ENCODE results near the gene SLC41A3.

DNA sequence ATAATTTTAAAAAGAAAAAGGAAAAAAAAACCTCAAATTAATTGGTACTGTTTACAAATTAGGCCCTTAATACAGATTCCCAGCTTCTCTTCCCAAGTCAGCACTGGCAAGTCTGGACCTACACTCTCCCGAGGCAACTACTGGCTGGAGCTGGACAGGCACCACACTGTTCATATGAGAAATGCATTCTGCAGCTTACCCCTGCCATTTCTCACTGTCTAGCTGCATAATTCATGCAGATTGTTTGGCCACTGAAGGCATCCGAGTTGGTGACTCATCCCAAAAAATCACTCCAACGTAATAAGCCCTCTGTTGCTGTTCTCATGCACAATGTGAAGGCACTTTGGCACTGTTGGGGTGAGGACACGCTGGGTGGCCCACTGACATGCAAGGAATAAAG, 69.7 kb downstream of the SLC41A3 start:
- TF ChIP-seq ZNF768 (tag by site-specific recombination; IDR thresholded peaks at IDR 0.05): no peak
- TF ChIP-seq ZNF501 (tag by site-specific recombination; IDR thresholded peaks at IDR 0.05): no peak
- TF ChIP-seq, protein P1, sequence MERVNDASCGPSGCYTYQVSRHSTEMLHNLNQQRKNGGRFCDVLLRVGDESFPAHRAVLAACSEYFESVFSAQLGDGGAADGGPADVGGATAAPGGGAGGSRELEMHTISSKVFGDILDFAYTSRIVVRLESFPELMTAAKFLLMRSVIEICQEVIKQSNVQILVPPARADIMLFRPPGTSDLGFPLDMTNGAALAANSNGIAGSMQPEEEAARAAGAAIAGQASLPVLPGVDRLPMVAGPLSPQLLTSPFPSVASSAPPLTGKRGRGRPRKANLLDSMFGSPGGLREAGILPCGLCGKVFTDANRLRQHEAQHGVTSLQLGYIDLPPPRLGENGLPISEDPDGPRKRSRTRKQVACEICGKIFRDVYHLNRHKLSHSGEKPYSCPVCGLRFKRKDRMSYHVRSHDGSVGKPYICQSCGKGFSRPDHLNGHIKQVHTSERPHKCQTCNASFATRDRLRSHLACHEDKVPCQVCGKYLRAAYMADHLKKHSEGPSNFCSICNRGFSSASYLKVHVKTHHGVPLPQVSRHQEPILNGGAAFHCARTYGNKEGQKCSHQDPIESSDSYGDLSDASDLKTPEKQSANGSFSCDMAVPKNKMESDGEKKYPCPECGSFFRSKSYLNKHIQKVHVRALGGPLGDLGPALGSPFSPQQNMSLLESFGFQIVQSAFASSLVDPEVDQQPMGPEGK (tag by site-specific recombination; IDR thresholded peaks at IDR 0.05): no peak
- TF ChIP-seq, protein P2, sequence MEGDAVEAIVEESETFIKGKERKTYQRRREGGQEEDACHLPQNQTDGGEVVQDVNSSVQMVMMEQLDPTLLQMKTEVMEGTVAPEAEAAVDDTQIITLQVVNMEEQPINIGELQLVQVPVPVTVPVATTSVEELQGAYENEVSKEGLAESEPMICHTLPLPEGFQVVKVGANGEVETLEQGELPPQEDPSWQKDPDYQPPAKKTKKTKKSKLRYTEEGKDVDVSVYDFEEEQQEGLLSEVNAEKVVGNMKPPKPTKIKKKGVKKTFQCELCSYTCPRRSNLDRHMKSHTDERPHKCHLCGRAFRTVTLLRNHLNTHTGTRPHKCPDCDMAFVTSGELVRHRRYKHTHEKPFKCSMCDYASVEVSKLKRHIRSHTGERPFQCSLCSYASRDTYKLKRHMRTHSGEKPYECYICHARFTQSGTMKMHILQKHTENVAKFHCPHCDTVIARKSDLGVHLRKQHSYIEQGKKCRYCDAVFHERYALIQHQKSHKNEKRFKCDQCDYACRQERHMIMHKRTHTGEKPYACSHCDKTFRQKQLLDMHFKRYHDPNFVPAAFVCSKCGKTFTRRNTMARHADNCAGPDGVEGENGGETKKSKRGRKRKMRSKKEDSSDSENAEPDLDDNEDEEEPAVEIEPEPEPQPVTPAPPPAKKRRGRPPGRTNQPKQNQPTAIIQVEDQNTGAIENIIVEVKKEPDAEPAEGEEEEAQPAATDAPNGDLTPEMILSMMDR (tag by site-specific recombination; IDR thresholded peaks at IDR 0.05): no peak
- TF ChIP-seq, protein P3, sequence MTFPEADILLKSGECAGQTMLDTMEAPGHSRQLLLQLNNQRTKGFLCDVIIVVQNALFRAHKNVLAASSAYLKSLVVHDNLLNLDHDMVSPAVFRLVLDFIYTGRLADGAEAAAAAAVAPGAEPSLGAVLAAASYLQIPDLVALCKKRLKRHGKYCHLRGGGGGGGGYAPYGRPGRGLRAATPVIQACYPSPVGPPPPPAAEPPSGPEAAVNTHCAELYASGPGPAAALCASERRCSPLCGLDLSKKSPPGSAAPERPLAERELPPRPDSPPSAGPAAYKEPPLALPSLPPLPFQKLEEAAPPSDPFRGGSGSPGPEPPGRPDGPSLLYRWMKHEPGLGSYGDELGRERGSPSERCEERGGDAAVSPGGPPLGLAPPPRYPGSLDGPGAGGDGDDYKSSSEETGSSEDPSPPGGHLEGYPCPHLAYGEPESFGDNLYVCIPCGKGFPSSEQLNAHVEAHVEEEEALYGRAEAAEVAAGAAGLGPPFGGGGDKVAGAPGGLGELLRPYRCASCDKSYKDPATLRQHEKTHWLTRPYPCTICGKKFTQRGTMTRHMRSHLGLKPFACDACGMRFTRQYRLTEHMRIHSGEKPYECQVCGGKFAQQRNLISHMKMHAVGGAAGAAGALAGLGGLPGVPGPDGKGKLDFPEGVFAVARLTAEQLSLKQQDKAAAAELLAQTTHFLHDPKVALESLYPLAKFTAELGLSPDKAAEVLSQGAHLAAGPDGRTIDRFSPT (tag by site-specific recombination; IDR thresholded peaks at IDR 0.05): no peak
- no peak for TF ChIP-seq ZNF670 (tag by site-specific recombination; IDR thresholded peaks at IDR 0.05; ENCODE audit: low read depth)
- TF ChIP-seq TCF7L2 (IDR thresholded peaks at IDR 0.05; ENCODE audit: borderline replicate concordance, low read depth, low read length): no peak
- no peak for TF ChIP-seq ZNF510 (tag by site-specific recombination; IDR thresholded peaks at IDR 0.05; ENCODE audit: insufficient replicate concordance)
- TF ChIP-seq ZNF24 (tag by site-specific recombination; IDR thresholded peaks at IDR 0.05): no peak
- TF ChIP-seq, protein P4, sequence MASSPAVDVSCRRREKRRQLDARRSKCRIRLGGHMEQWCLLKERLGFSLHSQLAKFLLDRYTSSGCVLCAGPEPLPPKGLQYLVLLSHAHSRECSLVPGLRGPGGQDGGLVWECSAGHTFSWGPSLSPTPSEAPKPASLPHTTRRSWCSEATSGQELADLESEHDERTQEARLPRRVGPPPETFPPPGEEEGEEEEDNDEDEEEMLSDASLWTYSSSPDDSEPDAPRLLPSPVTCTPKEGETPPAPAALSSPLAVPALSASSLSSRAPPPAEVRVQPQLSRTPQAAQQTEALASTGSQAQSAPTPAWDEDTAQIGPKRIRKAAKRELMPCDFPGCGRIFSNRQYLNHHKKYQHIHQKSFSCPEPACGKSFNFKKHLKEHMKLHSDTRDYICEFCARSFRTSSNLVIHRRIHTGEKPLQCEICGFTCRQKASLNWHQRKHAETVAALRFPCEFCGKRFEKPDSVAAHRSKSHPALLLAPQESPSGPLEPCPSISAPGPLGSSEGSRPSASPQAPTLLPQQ (tag by site-specific recombination; IDR thresholded peaks at IDR 0.05): no peak

Data from HEK293 (cell line).